Upper lobe of left lung (tissue), 6 donors: ENCODE measurements around the gene PDGFD. TPM values are rescaled to one million over a fixed set of nuclear protein-coding genes. Genes with fewer than 3 reads are reported as not detected.

Experiments
- ATAC-seq, 2 donors: fragments of 200-7000 bp; cut with Tn5 transposase; one replicate each; pipeline ENCODE4 v1.9.1; 2022; ENCODE audit warnings: mild to moderate bottlenecking in 2 of 2, moderate library complexity in 2 of 2; ENCODE audit not compliant: low FRiP score in 2 of 2
- DNase-seq, 2 donors: peaks; one replicate each; pipeline ENCODE4 v3.0.0-alpha.2; 2019 to 2020
- H3K27ac ChIP-seq, 4 donors: fragments of 200-600 bp; sonication (generic); one replicate each; pipeline ENCODE4 v1.5.1; 2016 to 2019
- H3K27me3 ChIP-seq, 4 donors: fragments of 200-600 bp; sonication (generic); one replicate each; pipeline ENCODE4 v1.5.1; 2017 to 2019
- H3K36me3 ChIP-seq, 4 donors: fragments of 200-600 bp; sonication (generic); one replicate each; pipeline ENCODE4 v1.5.1; 2016 to 2019
- H3K4me1 ChIP-seq, 4 donors: fragments of 200-600 bp; sonication (generic); one replicate each; pipeline ENCODE4 v1.5.1; 2018 to 2019
- H3K4me3 ChIP-seq, 4 donors: fragments of 200-600 bp; sonication (generic); one replicate each; pipeline ENCODE4 v1.5.1; 2017 to 2019; ENCODE audit warnings: mild to moderate bottlenecking in 2 of 4, moderate library complexity in 1 of 4
- H3K9me3 ChIP-seq, 4 donors: fragments of 200-600 bp; sonication (generic); one replicate each; pipeline ENCODE4 v1.5.1; 2018 to 2019
- CTCF ChIP-seq, 6 experiments: fragments of 450-650 bp in 4 of 6; fragments of 200-600 bp in 2 of 6; sonication (generic) in 2 of 6; IDR thresholded peaks; one replicate each; pipeline ENCODE4 v1.5.1; 2016 to 2019; ENCODE audit warnings: antibody characterized with exemption in 6 of 6
- EP300 ChIP-seq, 4 donors: sonication (generic); formaldehyde crosslinking; IDR thresholded peaks; one replicate each; pipeline ENCODE4 v1.5.1; 2017; ENCODE audit warnings: antibody characterized with exemption in 4 of 4, control low read depth in 2 of 4
- POLR2A ChIP-seq, 4 donors: fragments of 450-650 bp; IDR thresholded peaks; one replicate each; pipeline ENCODE4 v1.5.1; 2016 to 2017; ENCODE audit warnings: antibody characterized with exemption in 4 of 4, mild to moderate bottlenecking in 2 of 4
- POLR2AphosphoS5 ChIP-seq, 2 donors: sonication (generic); formaldehyde crosslinking; IDR thresholded peaks; one replicate each; pipeline ENCODE4 v1.5.1; 2017; ENCODE audit warnings: antibody characterized with exemption in 2 of 2
- WGBS, 2 donors: methylation state at CpG; one replicate each; pipeline ENCODE4 v1.1.5; 2017 to 2018; 5-methylcytosine and 5-hydroxymethylcytosine counted together
- total RNA-seq, 6 donors: library from RNA; depleted of rRNA in 4 of 6; stranded (reverse); fragments of >200 nt in 4 of 6; gene quantifications; one replicate each; pipeline versions ENCODE4 v1.1.0 to v1.2.1, GENCODE V29; 2016 to 2021
- donor health status: DM: no; HTN: no; CAD: no; lungs with moderate emphysema.
- donor health status: DM: no; HTN: yes; CAD: no; lungs with severe emphysema.

Gene PDGFD
- total RNA-seq, 6 donors from 2014 or later = 2.1 to 6.6 (median 2.7) TPM; not detected in 1

- H3K4me1 ChIP-seq = no peaks in the 10 kb centered on the region
- no peaks in the 10 kb centered on the region for H3K27me3 ChIP-seq
- no peak overlapping the region for H3K27ac ChIP-seq
- WGBS, 2 donors = 84 to 89% methylated on average over 2 of the region's 2 CpGs
- DNase-seq = no peak
- no peaks in the 10 kb centered on the region for H3K9me3 ChIP-seq
- TF ChIP-seq POLR2AphosphoS5 (IDR thresholded peaks at IDR 0.05) (no peak), POLR2A (IDR thresholded peaks at IDR 0.05) (no peak), CTCF (IDR thresholded peaks at IDR 0.05) (no peak), EP300 (IDR thresholded peaks at IDR 0.05) (no peak)
- H3K4me3 ChIP-seq = no peak overlapping the region
- no peaks in the 10 kb centered on the region for H3K36me3 ChIP-seq
- no peak for ATAC-seq
These were observed 200.3 kb downstream of the PDGFD start for GRCh38 chr11:103963648-103964047.

GRCh38 chr11:103961010-103961409, 202.9 kb downstream of the PDGFD start:
- no peak for DNase-seq
- no peak overlapping the region for H3K27ac ChIP-seq
- no peaks in the 10 kb centered on the region for H3K36me3 ChIP-seq
- no peak for ATAC-seq
- TF ChIP-seq EP300 (IDR thresholded peaks at IDR 0.05) (no peak), POLR2AphosphoS5 (IDR thresholded peaks at IDR 0.05) (no peak), POLR2A (IDR thresholded peaks at IDR 0.05) (no peak), CTCF (IDR thresholded peaks at IDR 0.05) (no peak)
- H3K9me3 ChIP-seq = no peaks in the 10 kb centered on the region
- no peak overlapping the region for H3K4me3 ChIP-seq
- H3K27me3 ChIP-seq = no peaks in the 10 kb centered on the region
- no peaks in the 10 kb centered on the region for H3K4me1 ChIP-seq

- 92 to 95% methylated on average over 2 of the region's 2 CpGs for WGBS, 2 donors
- DNase-seq (no peak), ATAC-seq (no peak)
- no peak overlapping the region for H3K27ac ChIP-seq
- H3K4me1 ChIP-seq = no peaks in the 10 kb centered on the region
- no peaks in the 10 kb centered on the region for H3K27me3 ChIP-seq
- TF ChIP-seq CTCF (IDR thresholded peaks at IDR 0.05) (no peak), POLR2A (IDR thresholded peaks at IDR 0.05) (no peak), EP300 (IDR thresholded peaks at IDR 0.05) (no peak), POLR2AphosphoS5 (IDR thresholded peaks at IDR 0.05) (no peak)
- no peaks in the 10 kb centered on the region for H3K9me3 ChIP-seq
- H3K4me3 ChIP-seq = no peak overlapping the region
- no peaks in the 10 kb centered on the region for H3K36me3 ChIP-seq
These were observed 203.8 kb downstream of the PDGFD start for GRCh38 chr11:103960108-103960507.

- DNase-seq (no peak), ATAC-seq (no peak)
- 73 to 76% methylated on average over 3 of the region's 3 CpGs for WGBS, 2 donors
- Histone ChIP-seq H3K4me3 (no peak overlapping the region), H3K4me1 (no peaks in the 10 kb centered on the region), H3K36me3 (no peaks in the 10 kb centered on the region), H3K27ac (no peak overlapping the region), H3K27me3 (no peaks in the 10 kb centered on the region), H3K9me3 (no peaks in the 10 kb centered on the region)
- no peak for TF ChIP-seq EP300 (IDR thresholded peaks at IDR 0.05)
- no peak for TF ChIP-seq POLR2A (IDR thresholded peaks at IDR 0.05)
- TF ChIP-seq CTCF (IDR thresholded peaks at IDR 0.05) = no peak
- TF ChIP-seq POLR2AphosphoS5 (IDR thresholded peaks at IDR 0.05) = no peak
These were observed 204.5 kb downstream of the PDGFD start for GRCh38 chr11:103959279-103959942.
